GM23338 (cell line): ENCODE results near the gene NFS1. TPM values are rescaled to one million over a fixed set of nuclear protein-coding genes. Genes with fewer than 3 reads are reported as not detected.

Experiments used
- ATAC-seq: fragments of 200-7000 bp; cut with Tn5 transposase; 3 replicates; pipeline ENCODE4 v1.9.1; 2020
- DNase-seq: peaks from one replicate; pipeline ENCODE4 v3.0.0-alpha.2; 2015; ENCODE audit warnings: low spot score
- H2AFZ ChIP-seq: fragments of 200-600 bp; sonication (generic); 2 replicates; pipeline ENCODE4 v1.8.0; 2016; ENCODE audit warnings: antibody characterized with exemption, mild to moderate bottlenecking, moderate library complexity
- H3F3A ChIP-seq: fragments of 200-600 bp; sonication (generic); replicated peaks from 2 replicates; pipeline ENCODE4 v1.8.0; 2017; ENCODE audit warnings: antibody characterized with exemption, mixed run types, low read depth
- H3K27ac ChIP-seq: fragments of 200-600 bp; sonication (generic); 2 replicates; pipeline ENCODE4 v1.6.1; 2016; ENCODE audit warnings: low read depth
- H3K27me3 ChIP-seq: fragments of 200-600 bp; sonication (generic); 2 replicates; pipeline ENCODE4 v1.8.0; 2016; ENCODE audit warnings: mild to moderate bottlenecking, mixed run types, moderate library complexity; ENCODE audit not compliant: insufficient read depth
- H3K36me3 ChIP-seq: fragments of 200-600 bp; sonication (generic); 2 replicates; pipeline ENCODE4 v1.8.0; 2016; ENCODE audit warnings: mild to moderate bottlenecking; ENCODE audit not compliant: insufficient read depth
- H3K4me1 ChIP-seq: fragments of 200-600 bp; sonication (generic); 2 replicates; pipeline ENCODE4 v1.8.0; 2016; ENCODE audit warnings: mild to moderate bottlenecking, moderate library complexity; ENCODE audit not compliant: insufficient read depth
- H3K4me2 ChIP-seq: fragments of 200-600 bp; sonication (generic); 2 replicates; pipeline ENCODE4 v1.7.1; 2017; ENCODE audit warnings: mixed run types
- H3K4me3 ChIP-seq: fragments of 200-600 bp; sonication (generic); 2 replicates; pipeline ENCODE4 v1.6.1; 2016; ENCODE audit warnings: mixed run types
- H3K79me2 ChIP-seq: fragments of 200-600 bp; sonication (generic); replicated peaks from 2 replicates; pipeline ENCODE4 v1.8.0; 2017; ENCODE audit warnings: mild to moderate bottlenecking; ENCODE audit not compliant: insufficient read depth
- H3K9me2 ChIP-seq: fragments of 200-600 bp; sonication (generic); 2 replicates; pipeline ENCODE4 v1.8.0; 2017; ENCODE audit not compliant: insufficient read depth
- H4K20me1 ChIP-seq: fragments of 200-600 bp; sonication (generic); replicated peaks from 2 replicates; pipeline ENCODE4 v1.8.0; 2017; ENCODE audit warnings: mild to moderate bottlenecking; ENCODE audit not compliant: insufficient read depth
- H3K27ac Mint-ChIP-seq: 2 replicates; pipeline ENCODE4 v1.8.0; 2020; ENCODE audit warnings: inconsistent platforms, mild to moderate bottlenecking, moderate library complexity, mixed read lengths
- H3K27me3 Mint-ChIP-seq: 3 replicates; pipeline ENCODE4 v1.8.0; 2022; ENCODE audit warnings: low read depth, mild to moderate bottlenecking, moderate library complexity, mixed read lengths, inconsistent platforms; ENCODE audit not compliant: insufficient read depth, poor library complexity
- H3K36me3 Mint-ChIP-seq: 3 replicates; pipeline ENCODE4 v1.8.0; 2021; ENCODE audit warnings: low read depth, mild to moderate bottlenecking, inconsistent platforms, moderate library complexity, mixed read lengths
- H3K4me1 Mint-ChIP-seq: 3 replicates; pipeline ENCODE4 v1.8.0; 2020; ENCODE audit warnings: mild to moderate bottlenecking, inconsistent platforms, mixed read lengths
- H3K4me3 Mint-ChIP-seq: 3 replicates; pipeline ENCODE4 v1.8.0; 2021; ENCODE audit warnings: moderate library complexity, mild to moderate bottlenecking, inconsistent platforms, mixed read lengths
- H3K9me3 Mint-ChIP-seq: 3 replicates; pipeline ENCODE4 v1.8.0; 2020; ENCODE audit warnings: moderate library complexity, mild to moderate bottlenecking, inconsistent platforms, mixed read lengths
- CREB1 ChIP-seq: fragments of 250-450 bp; sonication (Bioruptor Pico); IDR thresholded peaks from 2 replicates; pipeline ENCODE4 v1.5.0; 2020; ENCODE audit warnings: low read depth, mild to moderate bottlenecking, moderate library complexity
- EZH2 ChIP-seq: fragments of 200-600 bp; sonication (generic); IDR thresholded peaks from one replicate; pipeline ENCODE4 v1.8.0; 2017; ENCODE audit warnings: antibody characterized with exemption, mild to moderate bottlenecking, low read depth; ENCODE audit not compliant: unreplicated experiment
- EZH2phosphoT487 ChIP-seq: fragments of 200-600 bp; sonication (generic); IDR thresholded peaks from one replicate; pipeline ENCODE4 v1.8.1; 2018; ENCODE audit warnings: antibody characterized with exemption; ENCODE audit not compliant: unreplicated experiment
- NANOG ChIP-seq: IDR thresholded peaks from 2 replicates; pipeline ENCODE4 v1.6.1; 2016; ENCODE audit warnings: antibody characterized with exemption, borderline replicate concordance
- POLR2AphosphoS5 ChIP-seq: IDR thresholded peaks from 2 replicates; pipeline ENCODE4 v1.6.1; 2016; ENCODE audit warnings: antibody characterized with exemption, low read depth
- STAT1 ChIP-seq: IDR thresholded peaks from one replicate; pipeline ENCODE4 v1.6.1; 2016; ENCODE audit warnings: antibody characterized with exemption; ENCODE audit not compliant: unreplicated experiment
- ZNF114 ChIP-seq: fragments of 250-450 bp; sonication (Bioruptor Pico); IDR thresholded peaks from 2 replicates; pipeline ENCODE4 v1.5.0; 2020; ENCODE audit warnings: mild to moderate bottlenecking, moderate library complexity
- long read RNA-seq: library from polyadenylated mRNA; unstranded; transcript quantifications from one replicate; pipeline ENCODE4 v2.0.0, GENCODE V29; 2020; ENCODE audit not compliant: unreplicated experiment
- polyA plus RNA-seq: library from polyadenylated mRNA; unstranded; fragments of >200 nt; fragmentation: Nextera tagmentation; extraction: Ambion mirVana; gene quantifications from 2 replicates; pipeline ENCODE4 v1.2.1, GENCODE V29; 2016
- total RNA-seq: library from RNA; depleted of rRNA; stranded (reverse); fragments of >200 nt; shearing (Covaris generic); gene quantifications from 2 replicates; pipeline ENCODE4 v1.2.3, GENCODE V29; 2014; rRNA removed
- TF ChIP-seq, protein P1 (sequence below): IDR thresholded peaks from 2 replicates; pipeline ENCODE4 v1.6.1; 2016; ENCODE audit warnings: antibody characterized with exemption
- TF ChIP-seq, protein P2 (sequence below), 2 experiments: fragments of 200-600 bp in 1 of 2; sonication (generic) in 1 of 2; conservative IDR thresholded peaks; 2 replicates each; pipeline versions ENCODE4 v1.5.1 to v1.6.1; 2016 to 2017; ENCODE audit warnings: antibody characterized with exemption in 2 of 2, low read depth in 2 of 2, mild to moderate bottlenecking in 2 of 2, moderate library complexity in 1 of 2
- TF ChIP-seq, protein P3 (sequence below): fragments of 250-450 bp; sonication (Bioruptor Pico); IDR thresholded peaks from 2 replicates; pipeline ENCODE4 v1.5.0; 2020; ENCODE audit warnings: mild to moderate bottlenecking, moderate library complexity
- TF ChIP-seq, protein P4 (sequence below): IDR thresholded peaks from one replicate; pipeline ENCODE4 v1.6.1; 2018; ENCODE audit warnings: antibody characterized with exemption; ENCODE audit not compliant: unreplicated experiment

The NFS1 gene
- 35.7 and 45.9 TPM in 2 replicates for total RNA-seq
- 19.7 and 22.8 TPM in 2 replicates for polyA plus RNA-seq
- long read RNA-seq, transcript NFS1-203 (13 exons, 3,012 nt), result major isoform, 12 of 16 reads
- long read RNA-seq, partial matches to known transcripts, result 0 of 16 reads
- long read RNA-seq, other reads (novel, unspliced or antisense), result 0 of 16 reads

DNA sequence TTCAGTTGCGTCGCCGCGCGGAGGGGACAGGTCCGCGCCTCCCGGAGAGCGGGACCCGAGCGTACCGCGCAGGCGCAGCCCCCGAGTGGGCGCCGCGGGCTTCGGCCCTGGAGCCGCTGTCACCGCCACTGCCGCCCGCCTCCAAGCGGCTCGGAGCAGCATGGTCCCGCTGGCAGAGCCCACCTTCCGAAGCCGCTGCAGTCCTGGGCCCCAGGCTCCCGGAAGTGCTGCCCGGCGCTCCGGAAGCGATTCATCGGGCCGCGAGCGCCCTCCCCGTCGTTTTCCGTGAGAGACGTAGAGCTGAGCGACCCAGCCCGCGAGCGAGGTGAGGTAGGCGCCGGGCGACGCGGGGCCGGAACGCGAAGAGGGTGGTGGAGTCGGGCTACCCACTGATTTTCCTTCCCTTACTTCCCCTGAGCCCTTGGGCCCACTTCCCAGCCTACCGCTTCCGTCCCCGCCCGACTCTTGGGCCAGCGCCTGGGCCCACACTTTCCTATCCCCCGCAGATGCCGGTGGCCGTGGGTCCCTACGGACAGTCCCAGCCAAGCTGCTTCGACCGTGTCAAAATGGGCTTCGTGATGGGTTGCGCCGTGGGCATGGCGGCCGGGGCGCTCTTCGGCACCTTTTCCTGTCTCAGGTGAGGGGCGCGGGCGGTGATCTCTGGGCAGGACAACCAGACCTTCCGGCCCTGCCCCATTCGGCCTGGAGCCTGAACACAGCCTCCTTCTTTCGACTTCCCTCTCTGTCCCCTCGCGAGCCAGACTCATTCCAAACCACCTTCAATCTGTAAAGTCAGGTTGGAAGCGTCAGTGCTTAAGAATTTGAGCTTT lies at the start of gene NFS1, which contains the start of gene ROMO1:
TSS of gene NFS1 (minus strand) at position 226 of the 830 bp plus-strand sequence. CDS start at position 162, 64 bp downstream.
TSS of gene ROMO1 (plus strand) at position 279 of the 830 bp plus-strand sequence. CDS start at position 507, 228 bp downstream.
- DNase-seq (peak; percentile 95), ATAC-seq (peak; percentile 89)
- Mint-ChIP-seq H3K27me3 (peaks cover 14% of the 10 kb centered on the region), H3K4me1 (peaks cover 17% of the 10 kb centered on the region), H3K36me3 (peaks cover 41% of the 10 kb centered on the region), H3K27ac (peak within 1 kb of the TSS; percentile 98), H3K4me3 (peak within 1 kb of the TSS; percentile 88), H3K9me3 (no peaks in the 10 kb centered on the region)
- Histone ChIP-seq H3K27ac (peak within 1 kb of the TSS; percentile 98), H3K79me2 (peaks cover 11% of the 10 kb centered on the region), H4K20me1 (peaks cover 10% of the 10 kb centered on the region; the same call in 1 of the 2 replicates), H3K9me2 (no peaks in the 10 kb centered on the region), H3K4me2 (peak within 1 kb of the TSS; percentile 99), H2AFZ (peak within 1 kb of the TSS; percentile 100), H3F3A (peaks cover 56% of the 10 kb centered on the region), H3K4me1 (peaks cover 12% of the 10 kb centered on the region), H3K36me3 (peaks cover 13% of the 10 kb centered on the region), H3K27me3 (no peaks in the 10 kb centered on the region), H3K4me3 (peak within 1 kb of the TSS; percentile 99)
- TF ChIP-seq, protein P1, sequence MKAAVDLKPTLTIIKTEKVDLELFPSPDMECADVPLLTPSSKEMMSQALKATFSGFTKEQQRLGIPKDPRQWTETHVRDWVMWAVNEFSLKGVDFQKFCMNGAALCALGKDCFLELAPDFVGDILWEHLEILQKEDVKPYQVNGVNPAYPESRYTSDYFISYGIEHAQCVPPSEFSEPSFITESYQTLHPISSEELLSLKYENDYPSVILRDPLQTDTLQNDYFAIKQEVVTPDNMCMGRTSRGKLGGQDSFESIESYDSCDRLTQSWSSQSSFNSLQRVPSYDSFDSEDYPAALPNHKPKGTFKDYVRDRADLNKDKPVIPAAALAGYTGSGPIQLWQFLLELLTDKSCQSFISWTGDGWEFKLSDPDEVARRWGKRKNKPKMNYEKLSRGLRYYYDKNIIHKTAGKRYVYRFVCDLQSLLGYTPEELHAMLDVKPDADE, result peak; percentile 84
- TF ChIP-seq, protein P2, sequence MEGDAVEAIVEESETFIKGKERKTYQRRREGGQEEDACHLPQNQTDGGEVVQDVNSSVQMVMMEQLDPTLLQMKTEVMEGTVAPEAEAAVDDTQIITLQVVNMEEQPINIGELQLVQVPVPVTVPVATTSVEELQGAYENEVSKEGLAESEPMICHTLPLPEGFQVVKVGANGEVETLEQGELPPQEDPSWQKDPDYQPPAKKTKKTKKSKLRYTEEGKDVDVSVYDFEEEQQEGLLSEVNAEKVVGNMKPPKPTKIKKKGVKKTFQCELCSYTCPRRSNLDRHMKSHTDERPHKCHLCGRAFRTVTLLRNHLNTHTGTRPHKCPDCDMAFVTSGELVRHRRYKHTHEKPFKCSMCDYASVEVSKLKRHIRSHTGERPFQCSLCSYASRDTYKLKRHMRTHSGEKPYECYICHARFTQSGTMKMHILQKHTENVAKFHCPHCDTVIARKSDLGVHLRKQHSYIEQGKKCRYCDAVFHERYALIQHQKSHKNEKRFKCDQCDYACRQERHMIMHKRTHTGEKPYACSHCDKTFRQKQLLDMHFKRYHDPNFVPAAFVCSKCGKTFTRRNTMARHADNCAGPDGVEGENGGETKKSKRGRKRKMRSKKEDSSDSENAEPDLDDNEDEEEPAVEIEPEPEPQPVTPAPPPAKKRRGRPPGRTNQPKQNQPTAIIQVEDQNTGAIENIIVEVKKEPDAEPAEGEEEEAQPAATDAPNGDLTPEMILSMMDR (conservative IDR thresholded peaks at IDR 0.05; ENCODE audit: low read depth in 2 of 2), result peak in 1 of 2 experiments; percentile 22; a peak in 1 of 4 replicates
- TF ChIP-seq NANOG, result peak; percentile 74; the same call in 1 of the 2 replicates
- TF ChIP-seq, protein P3, sequence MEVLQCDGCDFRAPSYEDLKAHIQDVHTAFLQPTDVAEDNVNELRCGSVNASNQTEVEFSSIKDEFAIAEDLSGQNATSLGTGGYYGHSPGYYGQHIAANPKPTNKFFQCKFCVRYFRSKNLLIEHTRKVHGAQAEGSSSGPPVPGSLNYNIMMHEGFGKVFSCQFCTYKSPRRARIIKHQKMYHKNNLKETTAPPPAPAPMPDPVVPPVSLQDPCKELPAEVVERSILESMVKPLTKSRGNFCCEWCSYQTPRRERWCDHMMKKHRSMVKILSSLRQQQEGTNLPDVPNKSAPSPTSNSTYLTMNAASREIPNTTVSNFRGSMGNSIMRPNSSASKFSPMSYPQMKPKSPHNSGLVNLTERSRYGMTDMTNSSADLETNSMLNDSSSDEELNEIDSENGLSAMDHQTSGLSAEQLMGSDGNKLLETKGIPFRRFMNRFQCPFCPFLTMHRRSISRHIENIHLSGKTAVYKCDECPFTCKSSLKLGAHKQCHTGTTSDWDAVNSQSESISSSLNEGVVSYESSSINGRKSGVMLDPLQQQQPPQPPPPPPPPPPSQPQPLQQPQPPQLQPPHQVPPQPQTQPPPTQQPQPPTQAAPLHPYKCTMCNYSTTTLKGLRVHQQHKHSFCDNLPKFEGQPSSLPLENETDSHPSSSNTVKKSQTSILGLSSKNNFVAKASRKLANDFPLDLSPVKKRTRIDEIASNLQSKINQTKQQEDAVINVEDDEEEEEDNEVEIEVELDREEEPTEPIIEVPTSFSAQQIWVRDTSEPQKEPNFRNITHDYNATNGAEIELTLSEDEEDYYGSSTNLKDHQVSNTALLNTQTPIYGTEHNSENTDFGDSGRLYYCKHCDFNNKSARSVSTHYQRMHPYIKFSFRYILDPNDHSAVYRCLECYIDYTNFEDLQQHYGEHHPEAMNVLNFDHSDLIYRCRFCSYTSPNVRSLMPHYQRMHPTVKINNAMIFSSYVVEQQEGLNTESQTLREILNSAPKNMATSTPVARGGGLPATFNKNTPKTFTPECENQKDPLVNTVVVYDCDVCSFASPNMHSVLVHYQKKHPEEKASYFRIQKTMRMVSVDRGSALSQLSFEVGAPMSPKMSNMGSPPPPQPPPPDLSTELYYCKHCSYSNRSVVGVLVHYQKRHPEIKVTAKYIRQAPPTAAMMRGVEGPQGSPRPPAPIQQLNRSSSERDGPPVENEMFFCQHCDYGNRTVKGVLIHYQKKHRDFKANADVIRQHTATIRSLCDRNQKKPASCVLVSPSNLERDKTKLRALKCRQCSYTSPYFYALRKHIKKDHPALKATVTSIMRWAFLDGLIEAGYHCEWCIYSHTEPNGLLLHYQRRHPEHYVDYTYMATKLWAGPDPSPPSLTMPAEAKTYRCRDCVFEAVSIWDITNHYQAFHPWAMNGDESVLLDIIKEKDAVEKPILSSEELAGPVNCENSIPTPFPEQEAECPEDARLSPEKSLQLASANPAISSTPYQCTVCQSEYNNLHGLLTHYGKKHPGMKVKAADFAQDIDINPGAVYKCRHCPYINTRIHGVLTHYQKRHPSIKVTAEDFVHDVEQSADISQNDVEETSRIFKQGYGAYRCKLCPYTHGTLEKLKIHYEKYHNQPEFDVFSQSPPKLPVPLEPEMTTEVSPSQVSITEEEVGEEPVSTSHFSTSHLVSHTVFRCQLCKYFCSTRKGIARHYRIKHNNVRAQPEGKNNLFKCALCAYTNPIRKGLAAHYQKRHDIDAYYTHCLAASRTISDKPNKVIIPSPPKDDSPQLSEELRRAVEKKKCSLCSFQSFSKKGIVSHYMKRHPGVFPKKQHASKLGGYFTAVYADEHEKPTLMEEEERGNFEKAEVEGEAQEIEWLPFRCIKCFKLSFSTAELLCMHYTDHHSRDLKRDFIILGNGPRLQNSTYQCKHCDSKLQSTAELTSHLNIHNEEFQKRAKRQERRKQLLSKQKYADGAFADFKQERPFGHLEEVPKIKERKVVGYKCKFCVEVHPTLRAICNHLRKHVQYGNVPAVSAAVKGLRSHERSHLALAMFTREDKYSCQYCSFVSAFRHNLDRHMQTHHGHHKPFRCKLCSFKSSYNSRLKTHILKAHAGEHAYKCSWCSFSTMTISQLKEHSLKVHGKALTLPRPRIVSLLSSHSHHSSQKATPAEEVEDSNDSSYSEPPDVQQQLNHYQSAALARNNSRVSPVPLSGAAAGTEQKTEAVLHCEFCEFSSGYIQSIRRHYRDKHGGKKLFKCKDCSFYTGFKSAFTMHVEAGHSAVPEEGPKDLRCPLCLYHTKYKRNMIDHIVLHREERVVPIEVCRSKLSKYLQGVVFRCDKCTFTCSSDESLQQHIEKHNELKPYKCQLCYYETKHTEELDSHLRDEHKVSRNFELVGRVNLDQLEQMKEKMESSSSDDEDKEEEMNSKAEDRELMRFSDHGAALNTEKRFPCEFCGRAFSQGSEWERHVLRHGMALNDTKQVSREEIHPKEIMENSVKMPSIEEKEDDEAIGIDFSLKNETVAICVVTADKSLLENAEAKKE, result no peak
- no peak for TF ChIP-seq EZH2
- TF ChIP-seq ZNF114 (CRISPR knock-in tag), result no peak
- peak; percentile 93 for TF ChIP-seq POLR2AphosphoS5
- TF ChIP-seq, protein P4, sequence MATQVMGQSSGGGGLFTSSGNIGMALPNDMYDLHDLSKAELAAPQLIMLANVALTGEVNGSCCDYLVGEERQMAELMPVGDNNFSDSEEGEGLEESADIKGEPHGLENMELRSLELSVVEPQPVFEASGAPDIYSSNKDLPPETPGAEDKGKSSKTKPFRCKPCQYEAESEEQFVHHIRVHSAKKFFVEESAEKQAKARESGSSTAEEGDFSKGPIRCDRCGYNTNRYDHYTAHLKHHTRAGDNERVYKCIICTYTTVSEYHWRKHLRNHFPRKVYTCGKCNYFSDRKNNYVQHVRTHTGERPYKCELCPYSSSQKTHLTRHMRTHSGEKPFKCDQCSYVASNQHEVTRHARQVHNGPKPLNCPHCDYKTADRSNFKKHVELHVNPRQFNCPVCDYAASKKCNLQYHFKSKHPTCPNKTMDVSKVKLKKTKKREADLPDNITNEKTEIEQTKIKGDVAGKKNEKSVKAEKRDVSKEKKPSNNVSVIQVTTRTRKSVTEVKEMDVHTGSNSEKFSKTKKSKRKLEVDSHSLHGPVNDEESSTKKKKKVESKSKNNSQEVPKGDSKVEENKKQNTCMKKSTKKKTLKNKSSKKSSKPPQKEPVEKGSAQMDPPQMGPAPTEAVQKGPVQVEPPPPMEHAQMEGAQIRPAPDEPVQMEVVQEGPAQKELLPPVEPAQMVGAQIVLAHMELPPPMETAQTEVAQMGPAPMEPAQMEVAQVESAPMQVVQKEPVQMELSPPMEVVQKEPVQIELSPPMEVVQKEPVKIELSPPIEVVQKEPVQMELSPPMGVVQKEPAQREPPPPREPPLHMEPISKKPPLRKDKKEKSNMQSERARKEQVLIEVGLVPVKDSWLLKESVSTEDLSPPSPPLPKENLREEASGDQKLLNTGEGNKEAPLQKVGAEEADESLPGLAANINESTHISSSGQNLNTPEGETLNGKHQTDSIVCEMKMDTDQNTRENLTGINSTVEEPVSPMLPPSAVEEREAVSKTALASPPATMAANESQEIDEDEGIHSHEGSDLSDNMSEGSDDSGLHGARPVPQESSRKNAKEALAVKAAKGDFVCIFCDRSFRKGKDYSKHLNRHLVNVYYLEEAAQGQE, result no peak
- peak; percentile 92 for TF ChIP-seq CREB1 (CRISPR knock-in tag)
- no peak for TF ChIP-seq EZH2phosphoT487
- TF ChIP-seq STAT1, result no peak
